NCI-H345 treated with DMSO at 0.1 percent for 48 hours (cell line): ENCODE measurements around the gene MCTS1.
"Not testable (repeated sequence)": the region's sequence is repeated elsewhere in the genome, so short reads cannot be mapped to it uniquely, and the experiment has no call there.

Experiments used
- DNase-seq: peaks from one replicate; lab custom pipeline; 2025; ENCODE audit not compliant: unreplicated experiment; lab: John Stamatoyannopoulos, UW

The MCTS1 gene

DNA sequence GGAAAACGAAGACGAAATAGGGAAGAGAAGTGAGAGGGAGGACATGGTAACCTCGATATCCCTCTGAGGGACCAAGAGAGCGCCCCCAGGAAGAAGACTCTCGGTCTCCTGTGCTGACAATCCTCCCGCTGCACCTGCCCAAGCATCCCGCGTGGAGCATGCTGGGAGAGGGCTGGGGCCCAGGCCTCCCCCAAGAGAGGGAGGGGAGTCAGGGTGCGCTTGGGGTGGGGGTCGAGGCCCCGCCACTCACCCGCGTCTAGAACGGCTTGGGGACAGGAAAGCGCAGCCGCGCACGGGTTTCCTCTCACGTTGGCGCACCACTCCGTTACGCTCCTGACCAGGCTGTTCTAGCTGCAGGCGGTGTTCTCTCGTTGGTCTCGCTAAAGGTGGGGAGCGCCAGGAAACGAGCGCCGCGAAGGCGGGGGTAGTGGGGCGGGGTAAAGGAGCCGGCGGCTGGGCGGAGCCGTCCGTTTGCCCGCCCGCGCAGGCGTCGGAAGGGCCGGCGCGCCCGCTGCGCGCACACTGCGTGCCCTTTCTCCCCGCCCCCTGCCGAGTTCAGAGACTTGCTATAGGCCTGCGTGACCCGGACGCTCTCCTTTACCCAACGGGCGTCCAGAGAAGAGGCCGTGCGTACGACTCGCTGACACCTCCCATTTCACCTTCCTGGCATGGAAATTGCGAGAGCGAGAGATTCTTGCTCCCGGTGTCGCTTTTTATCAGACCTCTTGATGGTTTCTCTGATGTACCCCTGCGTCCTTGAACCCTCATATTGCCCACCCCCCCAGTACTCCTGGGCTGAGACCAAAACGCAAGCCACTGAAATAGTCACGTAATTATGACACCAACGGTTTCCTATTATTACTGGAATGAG, 26.0 kb downstream of the MCTS1 start, which contains the start of gene C1GALT1C1:
Gene C1GALT1C1 (minus strand): TSS at position 388 of the 871 bp plus-strand sequence. CDS start 2,888 bp downstream, outside the sequence.
- DNase-seq, result peak; percentile 60

DNA sequence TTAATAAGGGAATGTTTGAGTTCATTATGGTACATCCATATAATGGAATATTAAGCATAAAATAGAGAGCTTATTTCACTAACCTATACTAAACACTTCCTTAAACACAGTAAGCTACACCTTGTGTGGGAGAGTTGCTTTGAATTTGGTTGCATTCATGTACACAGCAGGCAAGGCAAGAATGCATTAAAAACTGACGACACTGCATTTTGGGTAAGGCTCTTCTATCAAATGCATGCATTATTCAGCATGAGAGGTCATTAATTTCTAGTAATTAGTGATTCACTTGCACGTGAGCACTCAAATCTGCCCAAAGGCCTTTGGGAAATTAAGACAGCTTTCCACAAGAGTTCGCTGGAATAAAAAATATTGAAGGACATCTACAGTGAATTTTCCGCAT, 34.7 kb downstream of the MCTS1 start:
- DNase-seq, result no peak

DNA sequence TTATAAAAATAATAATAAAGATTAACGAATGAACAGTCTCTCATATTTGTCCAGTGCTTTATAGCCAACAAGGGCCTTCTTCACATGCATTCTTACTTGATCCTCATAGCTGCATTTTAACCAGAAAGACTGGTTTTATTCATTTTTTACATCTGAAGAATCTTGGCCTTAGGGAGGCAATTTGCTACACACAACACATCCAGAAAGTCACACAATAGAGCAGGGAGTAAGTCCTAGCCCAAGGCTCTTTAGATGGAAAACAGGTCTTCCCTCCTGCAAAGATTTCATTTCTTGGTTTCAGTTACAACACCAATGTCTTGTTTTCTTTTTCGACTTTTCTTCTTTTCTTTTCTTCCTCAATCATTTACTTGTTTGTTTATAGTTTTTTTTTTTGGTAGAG, 39.0 kb downstream of the MCTS1 start:
- no peak for DNase-seq

DNA sequence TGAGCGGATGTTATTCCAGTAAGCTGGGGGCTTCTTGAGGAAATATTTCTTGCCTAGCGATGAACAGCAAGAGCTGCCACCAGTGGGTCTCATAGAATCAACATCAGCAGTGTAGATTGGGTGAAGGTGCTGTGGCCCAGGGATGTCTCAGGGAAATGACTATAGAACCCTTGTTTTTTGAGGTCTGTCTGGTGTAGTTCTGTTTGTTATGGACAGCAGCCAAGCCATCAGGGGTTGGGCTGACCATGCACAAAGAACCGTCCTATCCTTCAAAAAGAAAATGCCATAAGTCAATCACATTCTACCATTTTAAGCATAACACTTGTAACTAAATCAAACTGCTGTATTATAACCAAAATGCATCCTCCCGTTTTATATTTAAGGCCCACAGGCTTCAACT, 43.2 kb downstream of the MCTS1 start:
- DNase-seq, result no peak

DNA sequence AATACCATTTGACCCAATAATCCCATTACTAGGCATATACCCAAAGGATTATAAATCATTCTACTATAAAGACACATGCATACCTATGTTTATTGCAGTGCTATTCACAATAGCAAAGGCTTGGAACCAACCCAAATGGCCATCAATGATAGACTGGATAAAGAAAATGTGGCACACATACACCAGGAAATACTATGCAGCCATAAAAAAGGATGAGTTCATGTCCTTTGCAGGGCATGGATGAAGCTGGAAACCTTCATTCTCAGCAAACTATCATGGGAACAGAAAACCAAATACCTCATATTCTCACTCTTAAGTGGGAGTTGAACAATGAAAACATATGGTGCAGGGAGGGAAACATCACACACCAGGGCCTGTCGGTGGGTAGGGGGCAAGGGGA, 48.4 kb downstream of the MCTS1 start:
- DNase-seq, result not testable (repeated sequence)

DNA sequence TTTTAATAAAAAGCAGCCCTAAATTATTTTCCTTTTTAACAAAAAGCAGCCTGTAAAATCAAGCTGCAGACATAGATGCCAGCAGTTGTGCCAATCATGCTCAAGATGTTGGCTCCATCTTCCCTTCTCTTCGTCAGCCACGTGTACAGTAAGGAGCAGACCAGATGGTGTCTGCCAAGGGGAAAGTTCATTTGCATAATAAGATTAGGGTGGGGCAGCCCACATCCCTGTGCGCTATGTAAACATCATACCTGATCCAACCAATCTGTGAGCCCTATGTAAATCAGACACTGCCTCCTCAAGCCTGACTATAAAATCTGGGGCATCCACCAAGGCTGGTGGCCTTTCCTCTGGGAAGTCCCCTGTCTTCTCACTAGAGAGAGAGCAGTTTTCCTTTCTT, 49.1 kb downstream of the MCTS1 start:
- no peak for DNase-seq

DNA sequence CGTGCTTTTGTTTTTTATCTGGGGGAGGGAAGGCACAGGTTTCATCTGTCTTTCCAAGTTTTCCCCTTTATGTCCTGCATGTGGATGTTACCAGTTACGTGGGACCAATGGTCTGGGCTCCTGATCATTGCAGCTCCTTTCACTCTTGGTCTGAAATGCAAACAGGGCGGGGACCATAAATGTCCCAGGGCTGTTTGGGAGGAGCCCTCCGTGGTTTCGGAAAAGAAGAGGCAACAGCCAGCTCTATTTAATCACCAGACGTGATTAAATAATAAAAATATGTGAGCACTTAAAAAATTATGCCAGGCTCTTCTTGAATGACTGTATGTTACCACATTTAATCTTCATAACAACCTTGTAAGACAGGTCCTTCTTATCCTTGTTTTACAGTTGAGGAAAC, 56.7 kb downstream of the MCTS1 start:
- DNase-seq, result no peak
